Spleen (tissue), 7 donors: Measurements from ENCODE around the gene BAIAP2L1.

ENCODE experiments used
- CTCF ChIP-seq, 11 experiments: fragments of 200-600 bp in 7 of 11; fragments of 450-650 bp in 4 of 11; sonication (generic) in 4 of 11; IDR thresholded peaks in 8 of 11; conservative IDR thresholded peaks in 3 of 11; 1 replicate in 7 of 11; 2 replicates in 4 of 11; pipeline versions ENCODE4 v1.4.0 to v1.8.0; 2016 to 2021; ENCODE audit warnings: antibody characterized with exemption in 11 of 11, inconsistent platforms in 4 of 11, mild to moderate bottlenecking in 1 of 11
- POLR2A ChIP-seq, 3 donors: fragments of 450-650 bp; IDR thresholded peaks; one replicate each; pipeline ENCODE4 v1.5.1; 2017; ENCODE audit warnings: antibody characterized with exemption in 3 of 3, mild to moderate bottlenecking in 1 of 3
- donor health status: DM: no; HTN: no; CAD: no; lungs with moderate emphysema.
- donor health status: DM: no; HTN: no; CAD: no.
- donor health status: DM: no; HTN: no; CAD: no.

- TF ChIP-seq POLR2A (IDR thresholded peaks at IDR 0.05) (no peak), CTCF (IDR thresholded peaks at IDR 0.05 in 8 of 11, conservative IDR thresholded peaks at IDR 0.05 in 3 of 11) (no peak)
These were observed 6.5 kb downstream of the BAIAP2L1 start for GRCh38 chr7:98394377-98394836.
